T-helper 17 cell (primary cell): Measurements from ENCODE around the gene SETBP1. TPM values are rescaled to one million over a fixed set of nuclear protein-coding genes. Genes with fewer than 3 reads are reported as not detected.

Experiments used
- ATAC-seq: fragments of 150-1000 bp; cut with Tn5 transposase; 2 replicates; pipeline ENCODE4 v1.10.0; 2021; ENCODE audit warnings: mild to moderate bottlenecking, moderate library complexity
- DNase-seq, 3 donors: peaks; one replicate each; pipeline versions ENCODE4 v3.0.0 to v3.0.0-alpha.2; 2020 to 2021
- H3K9me3 ChIP-seq: one replicate; pipeline ENCODE4 v1.7.0; 2013; ENCODE audit warnings: low read length, mild to moderate bottlenecking; ENCODE audit not compliant: control insufficient read depth, poor library complexity, severe bottlenecking
- H3K27ac Mint-ChIP-seq: one replicate; pipeline ENCODE4 v1.8.0; 2022; ENCODE audit warnings: mild to moderate bottlenecking, moderate library complexity, mixed read lengths
- H3K27me3 Mint-ChIP-seq: one replicate; pipeline ENCODE4 v1.8.0; 2022; ENCODE audit warnings: mixed read lengths
- H3K36me3 Mint-ChIP-seq: one replicate; pipeline ENCODE4 v1.8.0; 2022; ENCODE audit warnings: low read depth, mixed read lengths
- H3K4me1 Mint-ChIP-seq: one replicate; pipeline ENCODE4 v1.8.0; 2022; ENCODE audit warnings: mild to moderate bottlenecking, mixed read lengths
- H3K4me3 Mint-ChIP-seq: one replicate; pipeline ENCODE4 v1.8.0; 2022; ENCODE audit warnings: mild to moderate bottlenecking, moderate library complexity, mixed read lengths
- total RNA-seq, 4 donors: library from RNA in 2 of 4; stranded (reverse) in 2 of 4; gene quantifications; one replicate each; pipeline ENCODE4 v1.2.3 and lab custom pipeline; 2022 to 2026

Gene SETBP1
- total RNA-seq, 2 donors from 2014 or later = 0.83 to 3.6 TPM

DNA sequence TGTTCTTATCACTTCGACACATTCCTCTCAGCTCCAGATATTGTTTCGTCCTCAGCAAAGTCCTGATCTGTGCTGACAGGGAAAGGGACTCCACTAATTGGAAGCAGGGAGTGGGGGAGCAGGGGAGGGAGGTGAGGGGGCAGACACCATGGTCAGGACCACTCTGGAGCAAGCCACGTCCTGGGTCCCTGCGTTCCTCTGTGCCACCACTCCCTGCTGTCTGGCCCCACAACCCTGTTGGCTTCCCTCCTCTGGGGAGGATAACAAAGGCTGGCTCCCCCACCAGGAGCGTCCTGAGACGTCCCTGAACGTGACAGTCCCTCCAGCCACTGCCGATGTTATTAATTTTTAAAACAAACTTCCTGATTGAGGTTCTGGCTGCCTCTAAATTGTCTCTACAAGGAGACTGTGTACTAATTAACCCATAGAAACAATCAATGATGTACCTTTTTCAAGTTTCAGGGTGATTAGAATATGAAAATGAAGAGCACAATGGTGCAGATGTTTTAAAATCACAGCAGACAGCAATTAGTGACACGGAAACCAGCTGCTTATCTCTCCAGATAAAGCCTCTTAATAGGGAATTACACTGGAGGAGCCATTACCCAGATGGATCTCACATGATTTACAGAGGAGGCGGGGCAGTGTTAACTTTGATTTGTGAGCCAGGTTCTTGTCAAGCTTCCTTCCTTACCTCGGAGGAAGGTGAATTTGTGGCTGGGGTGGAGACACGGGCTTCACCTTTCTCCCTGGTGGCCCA is 257.5 kb downstream of the SETBP1 start:
- ATAC-seq = no peak
- DNase-seq = no peak
- peaks cover 33% of the 10 kb centered on the region for H3K27me3 Mint-ChIP-seq
- no peaks in the 10 kb centered on the region for H3K9me3 ChIP-seq
- H3K4me3 Mint-ChIP-seq = no peak overlapping the region
- no peak overlapping the region for H3K27ac Mint-ChIP-seq
- H3K4me1 Mint-ChIP-seq = no peaks in the 10 kb centered on the region
- no peaks in the 10 kb centered on the region for H3K36me3 Mint-ChIP-seq

GRCh38 chr18:44938720-44939665 is 258.3 kb downstream of the SETBP1 start:
- DNase-seq = no peak
- H3K27ac Mint-ChIP-seq = no peak overlapping the region
- no peaks in the 10 kb centered on the region for H3K36me3 Mint-ChIP-seq
- no peak for ATAC-seq
- no peaks in the 10 kb centered on the region for H3K4me1 Mint-ChIP-seq
- H3K27me3 Mint-ChIP-seq = peaks cover 34% of the 10 kb centered on the region
- H3K9me3 ChIP-seq = no peaks in the 10 kb centered on the region
- no peak overlapping the region for H3K4me3 Mint-ChIP-seq

GRCh38 chr18:44941516-44941915 is 260.8 kb downstream of the SETBP1 start:
- H3K9me3 ChIP-seq = no peaks in the 10 kb centered on the region
- Mint-ChIP-seq H3K36me3 (no peaks in the 10 kb centered on the region), H3K4me1 (no peaks in the 10 kb centered on the region), H3K4me3 (no peak overlapping the region), H3K27me3 (peaks cover 22% of the 10 kb centered on the region), H3K27ac (no peak overlapping the region)
- ATAC-seq (no peak), DNase-seq (no peak)

DNA sequence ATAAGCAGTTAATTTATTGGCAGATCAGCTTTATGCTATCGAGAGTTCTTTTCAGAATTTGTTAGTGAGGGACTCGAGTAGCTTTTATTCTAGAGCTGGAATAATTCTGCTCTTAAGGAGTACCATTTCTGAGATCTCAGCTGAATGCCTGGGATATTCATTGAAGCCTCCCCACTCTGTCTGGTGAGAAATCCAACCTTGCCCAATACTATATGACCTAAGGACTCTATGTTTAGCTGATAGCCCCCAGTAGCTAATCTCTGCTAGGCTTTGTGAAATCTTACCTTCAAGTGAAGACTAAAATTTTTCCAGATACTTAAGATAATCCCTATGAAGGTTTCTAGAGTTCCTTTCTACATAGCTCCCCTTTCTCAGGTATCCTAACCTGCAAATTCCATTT is 261.4 kb downstream of the SETBP1 start:
- Mint-ChIP-seq H3K4me1 (no peaks in the 10 kb centered on the region), H3K27ac (no peak overlapping the region), H3K27me3 (peaks cover 22% of the 10 kb centered on the region), H3K4me3 (no peak overlapping the region), H3K36me3 (no peaks in the 10 kb centered on the region)
- no peaks in the 10 kb centered on the region for H3K9me3 ChIP-seq
- DNase-seq = no peak
- ATAC-seq = no peak

DNA sequence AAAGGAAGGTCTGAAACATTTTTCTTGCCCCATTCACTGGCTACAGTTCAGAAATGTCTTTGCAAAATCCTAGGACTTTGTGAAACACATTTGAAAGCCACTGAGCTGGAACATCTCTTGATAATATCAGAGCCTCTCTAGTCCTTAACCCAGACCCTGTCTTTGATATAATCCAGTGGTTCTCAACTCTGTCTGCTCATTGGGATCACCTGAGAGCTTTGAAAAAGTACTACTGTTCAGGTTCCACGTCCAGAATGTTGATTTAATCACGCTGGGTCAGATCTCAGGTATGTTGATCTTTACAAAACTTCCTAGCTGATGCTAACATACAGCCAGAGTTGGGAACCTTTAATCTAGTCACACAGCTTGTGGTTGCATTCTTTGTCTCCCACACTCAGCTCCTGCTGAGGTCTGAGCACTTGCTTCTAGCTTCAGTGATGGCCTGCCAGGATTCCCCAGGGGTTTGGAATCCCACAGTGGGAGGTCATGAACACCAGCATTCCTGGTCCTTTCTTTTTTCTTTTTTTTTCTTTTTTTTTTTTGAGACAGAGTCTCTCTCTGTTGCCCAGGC is 262.7 kb downstream of the SETBP1 start:
- no peaks in the 10 kb centered on the region for H3K36me3 Mint-ChIP-seq
- no peak for DNase-seq
- peaks cover 12% of the 10 kb centered on the region for H3K27me3 Mint-ChIP-seq
- H3K27ac Mint-ChIP-seq = no peak overlapping the region
- ATAC-seq = no peak
- no peaks in the 10 kb centered on the region for H3K4me1 Mint-ChIP-seq
- no peak overlapping the region for H3K4me3 Mint-ChIP-seq
- no peaks in the 10 kb centered on the region for H3K9me3 ChIP-seq

- Mint-ChIP-seq H3K36me3 (no peaks in the 10 kb centered on the region), H3K27ac (no peak overlapping the region), H3K4me1 (no peaks in the 10 kb centered on the region), H3K27me3 (peaks cover 7% of the 10 kb centered on the region), H3K4me3 (no peak overlapping the region)
- H3K9me3 ChIP-seq = no peaks in the 10 kb centered on the region
- DNase-seq (no peak), ATAC-seq (no peak)
Measured at GRCh38 chr18:44944461-44944860, 263.8 kb downstream of the SETBP1 start.

- H3K9me3 ChIP-seq = no peaks in the 10 kb centered on the region
- no peak overlapping the region for H3K4me3 Mint-ChIP-seq
- peaks cover 7% of the 10 kb centered on the region for H3K27me3 Mint-ChIP-seq
- no peaks in the 10 kb centered on the region for H3K36me3 Mint-ChIP-seq
- H3K27ac Mint-ChIP-seq = no peak overlapping the region
- ATAC-seq = no peak
- DNase-seq = no peak
- no peaks in the 10 kb centered on the region for H3K4me1 Mint-ChIP-seq
Measured at GRCh38 chr18:44945888-44946401, 265.3 kb downstream of the SETBP1 start.

- no peaks in the 10 kb centered on the region for H3K36me3 Mint-ChIP-seq
- H3K4me3 Mint-ChIP-seq = no peak overlapping the region
- H3K27me3 Mint-ChIP-seq = peaks cover 7% of the 10 kb centered on the region
- no peak for ATAC-seq
- no peaks in the 10 kb centered on the region for H3K4me1 Mint-ChIP-seq
- DNase-seq = no peak
- H3K9me3 ChIP-seq = no peaks in the 10 kb centered on the region
- H3K27ac Mint-ChIP-seq = no peak overlapping the region
Measured at GRCh38 chr18:44946529-44947113, 265.9 kb downstream of the SETBP1 start.

DNA sequence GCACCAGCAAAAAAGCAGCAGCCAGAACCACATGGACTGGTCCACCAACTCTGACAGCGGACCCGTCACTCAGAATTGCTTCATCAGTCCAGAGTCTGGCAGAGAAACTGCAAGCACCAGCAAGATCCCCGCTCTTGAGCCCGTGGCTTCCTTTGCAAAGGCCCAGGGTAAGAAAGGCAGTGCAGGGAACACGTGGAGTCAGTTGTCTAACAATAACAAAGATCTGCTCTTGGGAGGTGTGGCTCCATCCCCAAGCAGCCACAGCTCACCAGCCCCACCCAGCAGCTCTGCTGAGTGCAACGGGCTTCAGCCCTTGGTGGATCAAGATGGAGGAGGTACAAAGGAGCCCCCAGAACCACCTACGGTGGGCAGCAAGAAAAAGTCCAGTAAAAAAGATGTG is 269.3 kb downstream of the SETBP1 start:
- H3K27ac Mint-ChIP-seq = no peak overlapping the region
- no peaks in the 10 kb centered on the region for H3K27me3 Mint-ChIP-seq
- H3K36me3 Mint-ChIP-seq = no peaks in the 10 kb centered on the region
- no peaks in the 10 kb centered on the region for H3K9me3 ChIP-seq
- H3K4me1 Mint-ChIP-seq = no peaks in the 10 kb centered on the region
- H3K4me3 Mint-ChIP-seq = no peak overlapping the region
- DNase-seq (no peak), ATAC-seq (no peak)

DNA sequence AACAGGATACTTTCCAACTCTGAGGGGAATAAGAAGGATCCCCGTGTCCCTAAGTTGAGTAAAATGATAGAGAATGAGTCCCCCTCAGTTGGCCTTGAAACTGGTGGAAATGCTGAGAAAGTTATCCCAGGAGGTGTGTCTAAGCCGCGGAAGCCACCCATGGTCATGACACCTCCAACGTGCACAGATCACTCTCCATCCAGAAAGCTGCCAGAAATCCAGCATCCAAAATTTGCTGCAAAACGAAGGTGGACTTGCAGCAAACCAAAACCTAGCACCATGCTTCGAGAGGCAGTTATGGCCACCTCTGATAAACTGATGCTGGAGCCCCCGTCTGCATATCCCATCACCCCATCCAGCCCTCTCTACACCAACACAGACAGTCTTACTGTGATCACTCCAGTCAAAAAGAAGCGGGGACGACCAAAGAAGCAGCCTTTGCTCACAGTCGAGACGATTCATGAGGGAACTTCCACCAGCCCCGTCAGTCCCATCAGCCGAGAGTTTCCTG is 270.1 kb downstream of the SETBP1 start:
- H3K27ac Mint-ChIP-seq = no peak overlapping the region
- no peaks in the 10 kb centered on the region for H3K4me1 Mint-ChIP-seq
- ATAC-seq = no peak
- H3K9me3 ChIP-seq = no peaks in the 10 kb centered on the region
- peaks cover 2% of the 10 kb centered on the region for H3K27me3 Mint-ChIP-seq
- no peak for DNase-seq
- no peaks in the 10 kb centered on the region for H3K36me3 Mint-ChIP-seq
- H3K4me3 Mint-ChIP-seq = no peak overlapping the region

GRCh38 chr18:44951748-44952147 is 271.1 kb downstream of the SETBP1 start:
- ATAC-seq = no peak
- Mint-ChIP-seq H3K27me3 (peaks cover 7% of the 10 kb centered on the region), H3K4me1 (no peaks in the 10 kb centered on the region), H3K4me3 (no peak overlapping the region), H3K27ac (no peak overlapping the region), H3K36me3 (no peaks in the 10 kb centered on the region)
- H3K9me3 ChIP-seq = no peaks in the 10 kb centered on the region
- DNase-seq = no peak

DNA sequence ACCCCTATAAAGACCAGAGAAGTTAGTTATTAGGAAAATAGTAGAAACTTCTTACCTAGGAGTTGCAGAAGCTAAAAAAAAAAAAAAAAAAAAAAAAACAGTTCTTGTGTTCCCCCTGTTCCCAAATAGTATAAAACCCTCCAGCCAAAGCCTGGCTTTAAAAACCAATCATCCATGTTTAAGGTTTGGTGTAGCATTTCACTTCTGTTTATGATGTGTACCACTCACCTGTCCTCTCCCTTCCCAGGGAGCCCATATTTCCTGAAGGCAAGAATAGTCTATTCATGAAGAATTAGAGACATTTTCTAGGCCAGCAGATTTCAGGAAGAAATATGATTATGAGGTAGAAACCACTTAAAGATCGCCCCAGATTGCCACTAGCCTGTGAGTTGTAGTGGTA is 273.6 kb downstream of the SETBP1 start:
- no peak for ATAC-seq
- Mint-ChIP-seq H3K36me3 (no peaks in the 10 kb centered on the region), H3K27ac (no peak overlapping the region), H3K4me3 (no peak overlapping the region), H3K4me1 (no peaks in the 10 kb centered on the region), H3K27me3 (peaks cover 24% of the 10 kb centered on the region)
- H3K9me3 ChIP-seq = no peaks in the 10 kb centered on the region
- DNase-seq = no peak

DNA sequence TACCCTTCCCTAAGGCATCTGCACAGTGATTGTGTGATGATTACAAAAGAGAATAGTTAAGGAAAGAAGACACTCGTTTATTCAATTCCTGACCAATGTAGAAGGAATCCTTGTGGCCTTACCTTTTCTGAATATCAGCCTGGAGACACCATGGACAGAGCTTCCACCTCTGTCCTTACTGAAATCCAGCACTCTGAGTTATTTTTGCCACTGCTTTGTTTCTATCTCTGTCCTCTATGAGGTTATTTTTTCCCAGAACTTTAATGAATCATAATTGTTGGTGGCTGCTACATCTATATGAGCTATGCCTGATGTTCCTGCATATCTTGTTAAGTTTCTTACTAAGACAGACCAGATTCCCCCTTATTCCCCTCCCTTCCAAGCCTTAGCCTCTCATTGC is 275.1 kb downstream of the SETBP1 start:
- no peaks in the 10 kb centered on the region for H3K36me3 Mint-ChIP-seq
- peaks cover 24% of the 10 kb centered on the region for H3K27me3 Mint-ChIP-seq
- ATAC-seq (no peak), DNase-seq (no peak)
- no peaks in the 10 kb centered on the region for H3K9me3 ChIP-seq
- no peaks in the 10 kb centered on the region for H3K4me1 Mint-ChIP-seq
- H3K27ac Mint-ChIP-seq = no peak overlapping the region
- H3K4me3 Mint-ChIP-seq = no peak overlapping the region
